Upper lobe of right lung (tissue), 1 donor: ENCODE measurements around the gene ZEB2. TPM values are rescaled to one million over a fixed set of nuclear protein-coding genes. Genes with fewer than 3 reads are reported as not detected.
A peak's percentile ranks its signal among the peaks of the same experiment; 100 is the strongest.

Experiments
- ATAC-seq: fragments of 200-7000 bp; cut with Tn5 transposase; one replicate; pipeline ENCODE4 v1.9.1; 2020; ENCODE audit warnings: mild to moderate bottlenecking, moderate library complexity
- DNase-seq: peaks from one replicate; pipeline ENCODE4 v3.0.0-alpha.2; 2020
- H3K27ac ChIP-seq: fragments of 200-600 bp; one replicate; pipeline ENCODE4 v1.8.0; 2022
- H3K27me3 ChIP-seq: fragments of 200-600 bp; one replicate; pipeline ENCODE4 v1.8.0; 2022; ENCODE audit warnings: mild to moderate bottlenecking
- H3K36me3 ChIP-seq: fragments of 200-600 bp; one replicate; pipeline ENCODE4 v1.8.0; 2022
- H3K4me1 ChIP-seq: fragments of 200-600 bp; one replicate; pipeline ENCODE4 v1.8.0; 2022
- H3K4me3 ChIP-seq: fragments of 200-600 bp; one replicate; pipeline ENCODE4 v1.8.0; 2022; ENCODE audit warnings: mild to moderate bottlenecking
- H3K9me3 ChIP-seq: fragments of 200-600 bp; one replicate; pipeline ENCODE4 v1.8.0; 2022
- CTCF ChIP-seq: fragments of 200-600 bp; IDR thresholded peaks from one replicate; pipeline ENCODE4 v1.8.0; 2022; ENCODE audit warnings: antibody characterized with exemption
- intact Hi-C: fragments of 100-400 bp; cut with DNase I; formaldehyde crosslinking; loops from one replicate; pipeline ENCODE4 v1.11.0; 2022
- total RNA-seq: library from RNA; stranded (reverse); fragmentation: NEBNext Ultra II Directional; extraction: Animal tissue kit (Norgen Biotek cat#: 25700); gene quantifications from one replicate; pipeline ENCODE4 v1.2.1, GENCODE V29; 2021
- donor health status: DM: no; HTN: yes; CAD: no; lungs with severe emphysema.

The ZEB2 gene
- total RNA-seq, 1 donor from 2014 or later = 178 TPM

- Histone ChIP-seq H3K27me3 (no peaks in the 10 kb centered on the region), H3K4me3 (no peak overlapping the region), H3K4me1 (peaks cover 28% of the 10 kb centered on the region), H3K36me3 (peaks cover 4% of the 10 kb centered on the region), H3K9me3 (no peaks in the 10 kb centered on the region), H3K27ac (no peak overlapping the region)
- DNase-seq = no peak
- intact Hi-C loops = no loop called here
- no peak for TF ChIP-seq CTCF
- no peak for ATAC-seq
These were observed 75.8 kb downstream of the ZEB2 start for GRCh38 chr2:144443837-144444817.

GRCh38 chr2:144441711-144442141, 78.2 kb downstream of the ZEB2 start:
- ATAC-seq = no peak
- Histone ChIP-seq H3K4me3 (no peak overlapping the region), H3K27ac (no peak overlapping the region), H3K27me3 (no peaks in the 10 kb centered on the region), H3K4me1 (peaks cover 31% of the 10 kb centered on the region), H3K9me3 (no peaks in the 10 kb centered on the region), H3K36me3 (peaks cover 4% of the 10 kb centered on the region)
- no peak for DNase-seq
- TF ChIP-seq CTCF = no peak
- intact Hi-C loops = no loop called here

GRCh38 chr2:144439993-144440392, 79.9 kb downstream of the ZEB2 start:
- Histone ChIP-seq H3K4me1 (peaks cover 33% of the 10 kb centered on the region), H3K27me3 (no peaks in the 10 kb centered on the region)

GRCh38 chr2:144438801-144439631, 80.9 kb downstream of the ZEB2 start:
- no peak overlapping the region for H3K27ac ChIP-seq
- H3K4me1 ChIP-seq = peaks cover 31% of the 10 kb centered on the region
- TF ChIP-seq CTCF = no peak
- no peaks in the 10 kb centered on the region for H3K27me3 ChIP-seq
- DNase-seq (no peak), ATAC-seq (no peak)
- H3K4me3 ChIP-seq = no peak overlapping the region
- no peaks in the 10 kb centered on the region for H3K9me3 ChIP-seq
- intact Hi-C loops = no loop called here
- H3K36me3 ChIP-seq = peaks cover 5% of the 10 kb centered on the region

More at GRCh38 chr2:144439993-144440392, 79.9 kb downstream of the ZEB2 start:
- TF ChIP-seq CTCF = no peak
- no peak overlapping the region for H3K4me3 ChIP-seq
- intact Hi-C loops = no loop called here
- ATAC-seq = no peak
- peaks cover 1% of the 10 kb centered on the region for H3K36me3 ChIP-seq
- DNase-seq = no peak
- H3K9me3 ChIP-seq = no peaks in the 10 kb centered on the region
- no peak overlapping the region for H3K27ac ChIP-seq

GRCh38 chr2:144437636-144438035, 82.3 kb downstream of the ZEB2 start:
- no peaks in the 10 kb centered on the region for H3K27me3 ChIP-seq
- intact Hi-C loops = no loop called here
- DNase-seq = no peak
- no peak for TF ChIP-seq CTCF
- H3K4me1 ChIP-seq = peaks cover 31% of the 10 kb centered on the region
- H3K4me3 ChIP-seq = no peak overlapping the region
- H3K36me3 ChIP-seq = peaks cover 5% of the 10 kb centered on the region
- peak overlapping the region; percentile 32 for H3K27ac ChIP-seq
- ATAC-seq = no peak
- no peaks in the 10 kb centered on the region for H3K9me3 ChIP-seq
